Gastrocnemius medialis (tissue), 4 donors: Measurements from ENCODE around the gene PCDH12.

Experiments
- CTCF ChIP-seq, 5 experiments: fragments of 450-650 bp in 3 of 5; fragments of 200-600 bp in 2 of 5; sonication (generic) in 2 of 5; IDR thresholded peaks in 4 of 5; conservative IDR thresholded peaks in 1 of 5; 1 replicate in 4 of 5; 2 replicates in 1 of 5; pipeline ENCODE4 v1.5.1; 2016 to 2019; ENCODE audit warnings: antibody characterized with exemption in 5 of 5, mild to moderate bottlenecking in 3 of 5, moderate library complexity in 3 of 5
- POLR2A ChIP-seq, 2 donors: fragments of 450-650 bp; IDR thresholded peaks; one replicate each; pipeline ENCODE4 v1.6.1; 2017; ENCODE audit warnings: antibody characterized with exemption in 2 of 2, mild to moderate bottlenecking in 2 of 2, moderate library complexity in 2 of 2

- no peak for TF ChIP-seq CTCF (IDR thresholded peaks at IDR 0.05 in 4 of 5, conservative IDR thresholded peaks at IDR 0.05 in 1 of 5)
- TF ChIP-seq POLR2A (IDR thresholded peaks at IDR 0.05): no peak
These were observed 48.6 kb upstream of the PCDH12 start for GRCh38 chr5:142006363-142007236.
